SK-N-MC (cell line): ENCODE measurements around the gene CAPN3.

Experiments
- DNase-seq: peaks from one replicate; pipeline ENCODE4 v3.0.0-alpha.2; 2011; ENCODE audit warnings: low read depth, low spot score
- H3K27ac ChIP-seq: fragments of 200-600 bp; sonication (generic); 2 replicates; pipeline ENCODE4 v1.5.1; 2016; ENCODE audit warnings: mixed run types
- H3K36me3 ChIP-seq: fragments of 200-600 bp; sonication (generic); 2 replicates; pipeline ENCODE4 v1.6.1; 2017; ENCODE audit warnings: antibody characterized with exemption, low read length, mixed read lengths; ENCODE audit not compliant: insufficient read depth
- H3K4me3 ChIP-seq: fragments of 200-600 bp; sonication (generic); 2 replicates; pipeline ENCODE4 v1.5.1; 2016
- H3K9ac ChIP-seq: fragments of 200-600 bp; sonication (generic); 2 replicates; pipeline ENCODE4 v1.8.0; 2017; ENCODE audit warnings: mixed run types, mixed read lengths; ENCODE audit not compliant: insufficient read length
- H3K9me3 ChIP-seq: fragments of 200-600 bp; sonication (generic); 2 replicates; pipeline ENCODE4 v1.6.1; 2017; ENCODE audit warnings: low read depth, mild to moderate bottlenecking, antibody characterized with exemption, low read length, moderate library complexity, mixed read lengths
- EZH2 ChIP-seq: fragments of 200-600 bp; sonication (generic); IDR thresholded peaks from one replicate; pipeline ENCODE4 v1.6.1; 2017; ENCODE audit warnings: antibody characterized with exemption
- FOXP2 ChIP-seq: optimal IDR thresholded peaks from 2 replicates; pipeline ENCODE3; 2011; ENCODE audit warnings: mild to moderate bottlenecking, moderate library complexity; ENCODE audit not compliant: insufficient read depth; ENCODE audit errors: extremely low read length, control extremely low read depth
- POLR2AphosphoS5 ChIP-seq: IDR thresholded peaks from 2 replicates; pipeline ENCODE4 v1.6.1; 2012; ENCODE audit warnings: mild to moderate bottlenecking, low read depth, low read length, borderline replicate concordance

CAPN3 gene

DNA sequence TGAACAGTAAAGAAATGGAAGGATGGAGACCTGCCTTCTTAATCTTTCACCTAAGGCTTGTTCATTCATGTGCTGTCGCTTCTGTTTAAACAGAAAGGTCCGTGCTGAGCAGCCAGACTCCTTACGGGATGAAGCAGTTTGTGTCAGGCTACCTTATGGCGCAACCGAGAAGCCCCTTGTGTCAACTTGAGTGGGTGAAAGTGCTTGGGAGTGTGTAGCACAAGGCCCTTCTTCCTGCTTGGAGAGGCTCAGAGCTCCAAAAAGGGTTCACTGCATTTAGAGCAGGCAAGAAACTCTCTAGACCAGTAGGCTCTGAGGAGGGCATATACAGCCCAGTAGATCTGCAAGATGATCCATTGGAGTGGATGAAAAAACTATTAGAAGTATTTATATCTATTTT is 16.0 kb downstream of the CAPN3 start:
- no peaks in the 10 kb centered on the region for H3K9me3 ChIP-seq
- H3K27ac ChIP-seq: no peak overlapping the region
- DNase-seq: no peak
- no peak overlapping the region for H3K9ac ChIP-seq
- no peak for TF ChIP-seq EZH2
- TF ChIP-seq POLR2AphosphoS5: no peak
- TF ChIP-seq FOXP2: no peak
- H3K36me3 ChIP-seq: no peaks in the 10 kb centered on the region
- no peak overlapping the region for H3K4me3 ChIP-seq

DNA sequence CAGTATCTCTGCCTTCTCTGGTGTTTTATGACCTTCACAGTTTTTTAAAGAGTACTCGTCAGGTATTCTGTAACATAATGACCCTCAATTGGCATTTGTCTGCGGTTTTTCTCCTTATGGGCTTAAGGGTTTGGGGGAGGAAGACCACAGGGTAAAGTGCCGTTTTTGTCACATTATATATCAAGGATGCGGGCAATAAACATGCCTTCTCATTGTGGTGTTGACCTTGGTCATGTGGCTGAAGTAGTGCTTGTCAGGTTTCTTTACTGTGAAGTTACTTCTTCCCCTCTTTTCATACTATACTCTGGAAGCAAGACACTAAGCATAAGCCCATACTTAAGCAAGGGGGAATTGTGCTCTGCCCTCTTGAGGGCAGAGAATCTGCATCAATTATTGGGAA is 16.6 kb downstream of the CAPN3 start:
- no peak overlapping the region for H3K4me3 ChIP-seq
- no peak overlapping the region for H3K27ac ChIP-seq
- TF ChIP-seq FOXP2 (no peak), POLR2AphosphoS5 (no peak), EZH2 (no peak)
- no peaks in the 10 kb centered on the region for H3K36me3 ChIP-seq
- DNase-seq: no peak
- no peak overlapping the region for H3K9ac ChIP-seq
- no peaks in the 10 kb centered on the region for H3K9me3 ChIP-seq

- Histone ChIP-seq H3K27ac (no peak overlapping the region), H3K4me3 (no peak overlapping the region), H3K36me3 (no peaks in the 10 kb centered on the region), H3K9me3 (no peaks in the 10 kb centered on the region), H3K9ac (no peak overlapping the region)
- TF ChIP-seq FOXP2: no peak
- no peak for TF ChIP-seq EZH2
- TF ChIP-seq POLR2AphosphoS5: no peak
- DNase-seq: no peak
These were observed 18.7 kb downstream of the CAPN3 start for GRCh38 chr15:42378011-42378410.

GRCh38 chr15:42384597-42384996 is 25.3 kb downstream of the CAPN3 start:
- DNase-seq: peak; percentile 24
- Histone ChIP-seq H3K9me3 (no peaks in the 10 kb centered on the region), H3K27ac (no peak overlapping the region), H3K9ac (no peak overlapping the region), H3K36me3 (no peaks in the 10 kb centered on the region), H3K4me3 (no peak overlapping the region)
- no peak for TF ChIP-seq EZH2
- TF ChIP-seq FOXP2: no peak
- no peak for TF ChIP-seq POLR2AphosphoS5

DNA sequence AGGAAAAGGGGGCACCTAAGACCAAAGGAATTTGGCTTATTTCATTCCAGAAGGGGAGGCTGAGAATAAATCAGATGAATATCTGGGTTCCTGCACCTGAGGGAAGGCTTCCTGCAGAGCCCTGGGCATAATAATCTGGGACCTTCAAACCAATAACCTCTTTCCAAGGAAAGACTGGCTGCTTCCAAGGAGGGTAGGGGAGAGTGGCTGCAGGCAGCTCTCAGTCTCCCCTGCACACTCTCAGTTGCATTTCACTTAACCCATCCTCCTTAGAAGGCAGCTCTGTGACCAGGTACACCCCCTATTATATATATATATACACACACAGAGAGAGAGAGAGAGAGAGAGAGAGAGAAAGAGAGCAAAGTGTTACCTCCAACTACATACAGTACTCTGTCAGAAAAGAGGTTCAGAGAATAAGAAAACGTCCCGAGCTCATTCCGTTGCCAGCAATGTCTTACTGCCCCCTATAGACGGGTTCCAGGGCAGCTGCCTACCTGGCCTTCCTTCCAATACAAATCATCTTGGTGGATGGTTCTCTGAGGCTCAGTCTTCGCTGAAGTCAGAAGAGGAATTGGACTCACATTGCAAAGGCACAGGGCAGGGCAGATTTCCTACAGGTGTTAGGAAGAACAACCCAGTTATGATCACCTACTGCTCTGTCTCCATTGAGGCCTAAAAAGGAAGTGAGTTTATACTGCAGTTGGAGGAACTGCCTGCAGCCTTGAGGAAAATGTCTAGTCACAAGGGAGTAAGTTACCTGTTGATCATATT is 26.1 kb downstream of the CAPN3 start:
- Histone ChIP-seq H3K9ac (no peak overlapping the region), H3K4me3 (no peak overlapping the region), H3K9me3 (no peaks in the 10 kb centered on the region), H3K36me3 (no peaks in the 10 kb centered on the region), H3K27ac (no peak overlapping the region)
- no peak for DNase-seq
- TF ChIP-seq FOXP2: no peak
- TF ChIP-seq POLR2AphosphoS5: no peak
- no peak for TF ChIP-seq EZH2

GRCh38 chr15:42385980-42386700 is 26.8 kb downstream of the CAPN3 start:
- Histone ChIP-seq H3K9me3 (no peaks in the 10 kb centered on the region), H3K27ac (no peak overlapping the region), H3K4me3 (no peak overlapping the region), H3K9ac (no peak overlapping the region), H3K36me3 (no peaks in the 10 kb centered on the region)
- no peak for DNase-seq
- TF ChIP-seq POLR2AphosphoS5 (no peak), FOXP2 (no peak), EZH2 (no peak)

GRCh38 chr15:42387603-42388002 is 28.3 kb downstream of the CAPN3 start:
- no peak for TF ChIP-seq EZH2
- no peak for TF ChIP-seq FOXP2
- Histone ChIP-seq H3K9ac (no peak overlapping the region), H3K27ac (no peak overlapping the region), H3K4me3 (no peak overlapping the region), H3K9me3 (no peaks in the 10 kb centered on the region), H3K36me3 (no peaks in the 10 kb centered on the region)
- DNase-seq: no peak

DNA sequence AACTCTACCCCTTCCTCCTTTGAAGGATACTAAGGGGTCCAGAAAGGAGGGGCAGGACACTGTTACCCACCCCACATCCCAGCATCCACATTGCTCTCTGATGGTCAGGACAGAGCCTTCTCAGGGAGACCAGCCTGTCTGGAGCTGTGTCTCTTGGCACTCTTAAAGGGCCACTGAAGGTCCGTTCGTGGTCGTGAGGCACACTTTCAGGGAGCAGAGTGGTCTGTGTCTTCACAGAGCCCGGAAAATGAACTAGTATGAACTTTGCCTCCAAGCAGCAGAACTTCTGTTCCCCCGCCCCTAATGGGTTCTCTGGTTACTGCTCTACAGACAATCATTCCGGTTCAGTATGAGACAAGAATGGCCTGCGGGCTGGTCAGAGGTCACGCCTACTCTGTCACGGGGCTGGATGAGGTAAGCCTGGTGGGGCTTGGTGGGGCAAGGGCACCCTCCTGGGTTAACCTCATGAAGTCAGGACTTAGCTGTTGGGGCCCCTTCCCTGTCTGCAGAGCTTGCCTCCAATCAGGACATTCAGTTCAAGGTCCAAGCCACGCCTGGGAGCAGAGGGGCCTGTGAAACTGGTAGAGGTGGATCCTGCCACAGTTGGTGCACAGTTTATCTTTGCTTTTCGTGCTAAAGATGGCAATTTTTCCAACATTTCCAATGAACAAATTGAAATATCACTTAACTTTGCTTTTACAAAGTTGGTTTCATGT is 33.2 kb downstream of the CAPN3 start:
- Histone ChIP-seq H3K36me3 (no peaks in the 10 kb centered on the region), H3K9ac (no peak overlapping the region), H3K27ac (no peak overlapping the region), H3K4me3 (no peak overlapping the region), H3K9me3 (no peaks in the 10 kb centered on the region)
- DNase-seq: no peak
- TF ChIP-seq POLR2AphosphoS5 (no peak), FOXP2 (no peak), EZH2 (no peak)
